ENCODE measurements around the gene FAM170B.

FAM170B gene

DNA sequence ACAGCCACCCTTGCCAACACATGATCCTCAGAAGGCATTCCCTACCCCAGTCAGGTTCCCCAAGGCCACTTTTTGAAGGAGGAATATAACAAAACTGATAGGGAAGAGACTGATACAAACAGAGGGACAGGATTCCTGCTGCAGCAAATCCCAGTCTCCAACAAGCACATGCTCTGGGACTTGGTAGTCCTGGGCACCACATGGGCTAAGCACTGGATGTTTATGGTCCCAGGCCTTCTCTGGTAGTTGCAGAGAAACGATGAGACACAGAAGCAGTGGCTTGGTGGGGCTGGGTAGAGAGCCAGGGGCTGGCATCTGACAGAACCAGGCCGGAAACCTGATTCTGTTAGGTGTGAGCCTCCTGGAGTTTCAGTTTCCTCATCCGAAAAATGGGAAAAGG lies 21.7 kb downstream of the FAM170B start:
- no peak for TF ChIP-seq JUND (IDR thresholded peaks at IDR 0.05; ENCODE audit: low read depth)
- in situ Hi-C loops (cut with HindIII; ENCODE audit: low pct_unique_long_range_greater_than_20kb, low sequenced_read_pairs) = no loop called here
- DNase-seq (ENCODE audit: low read depth in 1 of 2, low spot score in 1 of 2) = no peak

DNA sequence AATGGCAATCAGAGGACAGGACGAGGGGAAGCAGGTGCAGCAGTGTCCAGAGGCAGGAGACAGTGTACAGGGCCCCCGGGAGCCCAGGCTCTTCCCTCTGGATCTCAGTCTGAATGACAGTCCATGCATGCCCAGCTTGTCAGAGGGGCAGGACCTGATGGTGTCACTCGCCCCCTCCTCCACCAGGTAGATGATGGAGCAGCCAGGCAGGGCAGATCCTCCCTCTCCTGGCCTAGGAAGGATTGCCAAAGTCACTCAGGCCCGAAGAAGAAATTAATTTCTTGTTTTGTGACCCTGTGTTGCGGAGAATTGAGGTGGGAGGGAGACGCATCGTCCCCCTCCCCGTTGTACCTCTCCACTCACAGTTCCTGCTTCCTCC lies 22.5 kb downstream of the FAM170B start:
- no peak for DNase-seq (ENCODE audit: low read depth in 1 of 2, low spot score in 1 of 2)
- no peak for TF ChIP-seq JUND (IDR thresholded peaks at IDR 0.05; ENCODE audit: low read depth)
- in situ Hi-C loops (cut with HindIII; ENCODE audit: low pct_unique_long_range_greater_than_20kb, low sequenced_read_pairs) = no loop called here

- DNase-seq (ENCODE audit: low read depth in 1 of 2, low spot score in 1 of 2) = no peak
- TF ChIP-seq JUND (IDR thresholded peaks at IDR 0.05; ENCODE audit: low read depth) = no peak
- in situ Hi-C loops (cut with HindIII; ENCODE audit: low pct_unique_long_range_greater_than_20kb, low sequenced_read_pairs) = no loop called here
These were observed 23.0 kb downstream of the FAM170B start for GRCh38 chr10:49110684-49111319.

- no peak for DNase-seq (ENCODE audit: low read depth in 1 of 2, low spot score in 1 of 2)
- in situ Hi-C loops (cut with HindIII; ENCODE audit: low pct_unique_long_range_greater_than_20kb, low sequenced_read_pairs) = no loop called here
- TF ChIP-seq JUND (IDR thresholded peaks at IDR 0.05; ENCODE audit: low read depth) = no peak
These were observed 24.0 kb downstream of the FAM170B start for GRCh38 chr10:49109669-49110340.

GRCh38 chr10:49108656-49109055 lies 25.2 kb downstream of the FAM170B start:
- in situ Hi-C loops (cut with HindIII; ENCODE audit: low pct_unique_long_range_greater_than_20kb, low sequenced_read_pairs) = no loop called here
- no peak for TF ChIP-seq JUND (IDR thresholded peaks at IDR 0.05; ENCODE audit: low read depth)

GRCh38 chr10:49107887-49108267 lies 25.9 kb downstream of the FAM170B start:
- no peak for TF ChIP-seq JUND (IDR thresholded peaks at IDR 0.05; ENCODE audit: low read depth)
- DNase-seq (ENCODE audit: low read depth in 1 of 2, low spot score in 1 of 2) = no peak
- in situ Hi-C loops (cut with HindIII; ENCODE audit: low pct_unique_long_range_greater_than_20kb, low sequenced_read_pairs) = no loop called here

More at GRCh38 chr10:49108656-49109055, 25.2 kb downstream of the FAM170B start:
- no peak for DNase-seq (ENCODE audit: low read depth in 1 of 2, low spot score in 1 of 2)

DNA sequence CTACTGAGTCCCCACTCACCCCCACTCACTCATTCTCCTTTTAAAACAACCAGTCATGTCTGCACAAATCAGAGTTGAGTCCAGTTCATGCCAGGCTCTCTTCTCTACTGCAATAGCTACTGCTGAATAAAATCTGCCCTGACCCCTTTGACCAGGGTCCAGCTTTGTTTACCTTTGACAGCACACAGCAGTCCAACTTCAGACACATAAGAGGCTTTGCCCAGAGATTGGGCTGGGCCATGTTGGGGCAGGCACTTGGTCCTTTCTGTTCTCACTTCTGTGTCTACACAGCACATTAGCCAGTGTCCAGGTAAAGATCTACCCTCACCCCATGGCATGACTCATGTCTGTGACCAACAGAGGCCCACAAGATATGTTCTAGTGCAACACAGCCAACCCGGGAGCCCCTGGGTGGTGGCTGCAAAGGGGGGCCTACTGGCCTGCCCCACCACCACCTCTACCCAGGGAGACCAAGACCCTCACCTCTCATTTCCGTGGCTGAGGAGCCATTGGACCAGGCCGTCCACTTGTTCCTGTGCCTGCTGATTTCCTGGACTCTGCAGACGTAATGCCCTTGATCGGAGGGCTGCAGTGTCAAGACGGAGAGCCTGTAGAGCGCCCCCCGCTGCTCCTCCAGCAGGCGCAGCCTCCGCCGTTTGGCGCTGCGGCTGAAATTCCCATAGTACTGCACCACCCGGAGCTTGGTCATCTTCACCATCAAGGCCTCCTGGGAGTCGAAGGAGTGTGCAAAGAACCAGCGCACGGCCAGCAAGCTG lies 26.5 kb downstream of the FAM170B start:
- in situ Hi-C loops (cut with HindIII; ENCODE audit: low pct_unique_long_range_greater_than_20kb, low sequenced_read_pairs) = no loop called here
- no peak for DNase-seq (ENCODE audit: low read depth in 1 of 2, low spot score in 1 of 2)
- no peak for TF ChIP-seq JUND (IDR thresholded peaks at IDR 0.05; ENCODE audit: low read depth)

DNA sequence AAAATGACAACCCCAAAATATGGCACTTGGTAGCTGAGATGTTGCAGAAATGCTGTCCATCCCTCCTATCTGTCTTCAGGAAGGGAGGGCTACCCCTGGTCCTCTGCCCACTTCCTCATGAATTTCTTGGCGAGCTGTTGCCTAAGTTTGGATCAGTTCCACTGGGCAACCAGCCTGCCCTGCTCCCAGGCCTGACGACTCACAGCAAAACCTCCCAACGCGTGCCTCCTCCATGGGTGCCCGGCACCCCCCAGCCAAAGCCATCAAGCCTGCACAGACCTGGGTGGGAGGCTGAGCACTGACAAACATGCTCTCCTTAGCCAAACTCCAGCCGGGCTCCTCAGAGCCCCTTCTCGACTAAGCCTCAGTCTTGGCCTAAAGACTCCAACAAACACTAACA lies 27.4 kb downstream of the FAM170B start:
- no peak for TF ChIP-seq JUND (IDR thresholded peaks at IDR 0.05; ENCODE audit: low read depth)
- no peak for DNase-seq (ENCODE audit: low read depth in 1 of 2, low spot score in 1 of 2)
- in situ Hi-C loops (cut with HindIII; ENCODE audit: low pct_unique_long_range_greater_than_20kb, low sequenced_read_pairs) = no loop called here

DNA sequence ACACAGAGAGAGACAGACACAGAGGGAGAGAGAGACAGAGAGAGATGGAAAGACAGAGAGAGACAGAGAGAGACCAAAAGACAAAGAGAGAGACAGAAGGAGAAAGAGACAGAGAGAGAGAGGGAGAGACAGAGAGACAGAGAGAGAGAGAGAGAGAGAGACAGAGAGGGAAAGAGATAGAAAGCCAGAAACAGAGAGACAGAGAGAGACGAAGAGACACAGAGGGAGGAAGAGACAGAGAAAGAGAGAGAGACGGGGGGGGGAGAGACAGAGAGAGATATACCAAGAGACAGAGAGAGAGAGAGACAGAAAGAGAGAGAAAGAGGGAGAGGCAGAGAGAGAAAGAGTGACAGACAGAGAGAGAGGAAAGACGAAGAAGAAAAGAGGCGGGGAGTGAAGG lies 28.7 kb downstream of the FAM170B start:
- in situ Hi-C loops (cut with HindIII; ENCODE audit: low pct_unique_long_range_greater_than_20kb, low sequenced_read_pairs) = no loop called here
- no peak for TF ChIP-seq JUND (IDR thresholded peaks at IDR 0.05; ENCODE audit: low read depth)
- no peak for DNase-seq (ENCODE audit: low read depth in 1 of 2, low spot score in 1 of 2)

- in situ Hi-C loops (cut with HindIII; ENCODE audit: low pct_unique_long_range_greater_than_20kb, low sequenced_read_pairs) = no loop called here
- DNase-seq (ENCODE audit: low read depth in 1 of 2, low spot score in 1 of 2) = no peak
- TF ChIP-seq JUND (IDR thresholded peaks at IDR 0.05; ENCODE audit: low read depth) = no peak
These were observed 29.5 kb downstream of the FAM170B start for GRCh38 chr10:49104323-49104722.

DNA sequence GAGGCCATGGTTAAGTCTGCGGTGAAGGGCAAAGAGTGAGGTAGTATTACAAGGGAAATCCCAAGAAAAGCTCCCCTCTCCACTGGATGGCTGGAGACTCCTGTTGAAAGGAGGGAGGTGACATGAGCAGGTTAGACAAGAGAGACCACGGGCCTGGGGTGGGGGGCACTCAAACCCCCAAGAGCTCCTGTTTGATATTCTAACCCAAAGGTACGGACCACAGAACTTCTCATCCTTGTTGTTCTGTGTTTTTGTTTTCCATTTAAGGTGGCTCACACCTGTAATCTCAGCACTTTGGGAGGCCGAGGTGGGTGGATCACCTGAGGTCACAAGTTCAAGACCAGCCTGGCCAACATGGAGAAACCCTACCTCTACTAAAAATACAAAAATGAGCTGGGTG lies 30.1 kb downstream of the FAM170B start:
- in situ Hi-C loops (cut with HindIII; ENCODE audit: low pct_unique_long_range_greater_than_20kb, low sequenced_read_pairs) = no loop called here
- TF ChIP-seq JUND (IDR thresholded peaks at IDR 0.05; ENCODE audit: low read depth) = no peak
- no peak for DNase-seq (ENCODE audit: low read depth in 1 of 2, low spot score in 1 of 2)

GRCh38 chr10:49099046-49099445 lies 34.8 kb downstream of the FAM170B start:
- in situ Hi-C loops (cut with HindIII; ENCODE audit: low pct_unique_long_range_greater_than_20kb, low sequenced_read_pairs) = no loop called here
- DNase-seq (ENCODE audit: low read depth in 1 of 2, low spot score in 1 of 2) = no peak
- no peak for TF ChIP-seq JUND (IDR thresholded peaks at IDR 0.05; ENCODE audit: low read depth)

DNA sequence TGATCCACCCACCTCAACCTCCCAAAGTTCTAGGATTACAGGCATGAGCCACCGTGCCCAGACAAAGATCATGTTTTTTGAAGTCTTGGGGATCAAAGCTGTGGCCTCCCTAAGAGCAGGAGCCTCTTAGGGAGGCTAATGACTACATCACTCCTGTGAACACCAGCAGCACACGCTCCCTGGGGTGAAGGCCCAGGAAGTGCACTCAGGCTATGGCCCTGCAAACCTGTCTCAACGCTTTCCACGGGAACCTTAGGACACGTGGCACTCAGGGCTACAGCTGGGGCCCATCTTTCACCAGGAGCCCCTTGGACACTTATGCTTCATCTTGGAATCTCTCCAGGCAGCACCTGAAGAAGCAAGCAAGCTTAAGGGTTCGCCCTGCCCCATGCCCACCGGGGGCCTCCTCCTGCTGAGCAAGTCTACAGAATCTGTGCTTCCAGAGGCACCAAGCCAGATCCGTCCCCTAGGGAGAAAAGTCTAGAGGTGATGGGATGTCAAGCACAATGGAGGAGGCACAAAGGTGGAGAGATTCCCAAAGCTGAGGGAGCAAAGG lies 36.9 kb downstream of the FAM170B start:
- in situ Hi-C loops (cut with HindIII; ENCODE audit: low pct_unique_long_range_greater_than_20kb, low sequenced_read_pairs) = no loop called here
- no peak for TF ChIP-seq JUND (IDR thresholded peaks at IDR 0.05; ENCODE audit: low read depth)
- DNase-seq (ENCODE audit: low read depth in 1 of 2, low spot score in 1 of 2) = no peak
